NCI-H2029 (cell line): ENCODE results near the gene TXNDC15.

Experiments used
- DNase-seq: peaks from one replicate; lab custom pipeline; 2025; lab: John Stamatoyannopoulos, UW

TXNDC15 gene

DNA sequence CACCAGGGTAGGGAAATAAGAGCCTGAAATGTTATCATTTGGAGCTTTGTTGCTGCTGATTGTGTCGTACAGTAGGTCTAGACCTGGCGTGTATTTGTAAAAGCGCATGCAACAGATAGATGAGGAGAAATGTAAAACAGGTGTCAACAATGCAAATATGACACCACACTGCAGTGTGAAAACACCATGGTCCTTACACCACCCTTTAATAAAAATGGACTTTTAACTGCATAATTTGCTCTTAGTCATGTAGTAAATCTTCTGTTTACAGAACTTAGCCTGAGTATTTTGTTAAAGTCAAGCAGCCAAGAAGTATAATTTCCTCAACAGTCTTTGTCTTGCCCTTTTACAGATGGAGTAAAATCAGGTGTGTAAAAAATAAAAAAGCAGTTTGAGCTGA lies 44.7 kb downstream of the TXNDC15 start:
- DNase-seq = no peak

DNA sequence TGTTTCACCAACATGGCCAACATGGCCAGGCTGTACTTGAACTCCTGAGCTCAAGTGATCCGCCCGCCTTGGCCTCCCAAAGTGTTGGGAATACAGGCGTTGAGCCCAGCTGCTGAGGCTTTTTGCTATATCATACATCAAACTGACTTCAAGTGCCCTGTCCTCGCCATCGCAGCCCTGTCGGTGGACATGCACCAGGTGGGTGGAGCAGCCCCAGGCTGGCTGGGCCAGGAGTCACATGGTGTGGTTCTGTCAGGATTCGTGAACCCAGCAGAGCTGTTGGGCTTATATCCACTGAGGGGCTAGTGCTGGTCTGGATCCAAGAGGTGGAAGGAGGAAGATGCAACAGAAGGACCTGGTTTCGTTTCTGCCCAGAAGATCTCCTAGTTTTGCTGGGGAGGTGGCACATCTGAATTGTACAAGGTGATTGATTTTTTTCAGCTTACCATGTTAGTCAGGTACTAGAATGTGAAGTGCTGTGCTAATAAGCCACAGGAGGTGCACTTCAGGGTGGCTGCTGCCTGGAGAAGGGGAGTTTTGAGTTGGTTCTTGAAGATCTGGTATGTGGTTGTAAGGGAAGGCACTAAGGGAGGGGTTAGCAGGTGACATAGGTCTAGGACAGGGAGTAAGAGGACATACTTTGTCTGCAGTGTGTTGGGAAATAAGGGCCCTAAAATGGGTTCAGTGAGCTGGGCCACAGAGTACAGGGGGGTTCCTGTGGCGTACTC lies 46.8 kb downstream of the TXNDC15 start:
- DNase-seq = no peak

DNA sequence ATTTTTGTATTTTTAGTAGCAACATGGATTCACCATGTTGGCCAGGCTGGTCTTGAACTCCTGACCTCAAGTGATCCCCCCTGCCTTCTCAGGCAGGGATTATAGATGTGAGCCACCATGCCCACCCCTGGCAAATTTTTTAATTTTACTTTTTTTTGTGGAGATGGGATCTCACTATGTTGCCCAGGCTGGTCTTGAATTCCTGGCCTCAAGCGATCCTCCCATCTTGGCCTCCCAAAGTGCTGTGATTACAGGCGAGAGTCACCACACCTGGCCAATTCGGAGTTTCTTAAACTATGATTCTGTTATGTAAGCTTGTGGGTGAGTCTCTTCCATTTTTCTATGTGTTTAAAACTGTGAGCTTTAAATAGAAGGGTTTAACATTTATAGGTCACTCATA lies 58.3 kb downstream of the TXNDC15 start:
- DNase-seq = no peak

DNA sequence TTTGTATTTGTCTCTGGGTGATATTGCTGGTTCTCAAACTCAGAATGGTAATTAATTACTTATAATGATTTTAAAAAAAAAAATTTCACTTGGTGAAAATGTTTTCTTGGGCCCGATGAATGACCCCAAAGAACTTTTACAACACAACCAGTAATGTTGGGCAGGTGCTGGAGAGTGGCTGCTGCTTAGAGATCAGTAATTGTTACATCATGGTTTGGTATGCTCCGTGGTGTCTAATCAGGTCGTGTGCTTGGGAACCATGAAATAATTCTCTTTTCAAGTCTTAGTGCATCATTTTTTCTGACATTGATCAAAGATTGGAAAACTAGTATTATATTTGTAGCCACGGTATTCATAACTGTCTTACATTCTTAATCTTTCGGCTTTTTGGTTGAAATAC lies 60.0 kb downstream of the TXNDC15 start:
- no peak for DNase-seq

DNA sequence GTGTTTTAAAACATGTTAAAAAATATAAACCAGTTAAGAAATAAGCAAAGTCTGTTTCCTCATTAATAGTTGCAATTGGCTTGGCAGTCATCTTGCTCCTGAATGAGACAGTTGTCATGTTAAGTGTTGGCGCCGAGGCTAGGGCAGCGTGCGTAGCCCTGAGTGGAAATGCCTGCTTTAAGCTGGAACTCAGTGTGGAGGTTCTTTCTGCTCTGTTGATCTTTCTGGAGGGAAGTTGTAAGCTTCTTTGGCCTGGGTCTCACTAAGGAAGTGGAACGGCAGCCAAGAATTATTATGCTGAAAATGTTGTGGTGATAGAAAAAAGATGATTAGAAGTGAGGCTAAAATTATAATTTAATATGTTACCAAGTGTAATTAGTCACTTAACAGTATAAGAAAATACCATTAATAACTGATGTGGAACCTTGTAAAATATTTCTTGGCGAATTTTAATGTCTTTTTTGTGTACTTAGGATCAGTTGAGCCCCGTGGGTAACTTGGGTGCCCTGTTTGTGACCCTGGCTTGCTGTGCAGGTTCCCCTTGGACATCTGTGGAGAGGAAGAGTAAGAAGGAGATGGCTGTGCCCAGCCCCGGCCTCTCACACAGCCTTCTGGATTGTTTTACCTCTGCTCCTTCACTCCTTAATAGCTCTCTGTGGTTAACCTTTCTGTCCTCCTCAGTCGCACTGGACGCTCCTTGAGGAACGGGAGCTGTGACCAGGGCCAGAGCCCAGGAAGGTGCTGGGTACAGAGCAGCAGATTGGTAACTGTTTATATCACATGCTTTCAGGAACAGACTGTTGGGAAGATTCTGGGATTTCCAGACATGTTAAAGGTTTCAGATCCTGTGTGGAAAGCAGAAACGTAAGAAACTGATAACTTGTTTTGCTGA lies 61.8 kb downstream of the TXNDC15 start:
- no peak for DNase-seq

DNA sequence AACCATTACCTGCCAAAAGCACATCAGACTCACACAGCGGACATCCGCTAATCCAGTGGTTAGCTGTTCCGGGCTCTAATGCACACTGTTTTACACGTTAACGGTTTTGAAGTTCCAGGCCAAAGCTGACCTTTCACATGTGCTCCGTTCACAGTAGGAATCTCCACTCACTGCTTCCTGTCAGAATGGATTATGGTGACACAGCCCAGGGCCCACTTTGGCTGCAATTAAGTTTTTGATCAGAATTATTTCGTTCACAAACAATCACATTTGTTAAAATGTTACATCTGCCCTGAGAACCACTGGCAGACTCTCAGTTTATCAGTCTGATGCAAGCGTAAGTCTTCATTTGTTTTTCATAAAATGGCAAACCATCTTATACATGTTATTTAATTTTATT lies 63.4 kb downstream of the TXNDC15 start:
- DNase-seq = no peak

DNA sequence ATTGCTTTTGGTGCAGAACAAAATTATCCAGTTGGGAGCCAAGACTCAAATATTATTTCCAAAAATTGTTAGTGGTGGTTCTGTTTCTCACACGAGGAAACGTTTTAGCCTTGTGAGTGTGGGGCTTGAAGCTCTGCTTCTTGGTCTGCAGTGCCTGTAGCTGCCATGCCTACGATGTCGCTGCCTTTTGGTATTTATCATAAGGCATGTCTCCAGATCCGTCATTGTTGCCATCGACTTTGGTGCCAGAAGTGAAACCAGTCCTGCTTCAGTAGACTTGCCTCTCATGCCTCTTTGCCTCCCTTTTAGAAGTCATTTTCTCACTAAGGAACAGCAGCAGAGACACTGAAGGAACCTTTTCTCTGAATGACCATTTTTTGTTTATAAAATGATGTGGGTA lies 63.9 kb downstream of the TXNDC15 start:
- DNase-seq = no peak

DNA sequence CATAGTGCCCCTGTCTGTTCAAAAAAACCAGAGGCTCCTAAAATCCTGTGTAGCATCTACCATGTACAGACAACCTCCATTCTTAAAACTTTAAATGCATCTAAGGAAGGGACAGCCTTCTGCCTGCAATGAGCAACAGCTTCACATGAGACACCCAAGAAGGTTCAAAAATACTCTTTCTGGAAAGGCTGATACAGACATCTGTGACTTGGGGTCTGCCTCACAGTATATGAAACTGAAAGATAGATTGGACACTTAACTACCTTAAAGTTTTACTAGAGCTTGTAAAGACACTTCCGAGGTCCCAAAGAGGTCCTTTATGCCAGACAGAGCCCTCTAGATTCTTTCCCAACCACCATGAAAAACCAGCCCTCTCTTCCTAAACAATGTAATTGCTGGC lies 65.3 kb downstream of the TXNDC15 start:
- no peak for DNase-seq

DNA sequence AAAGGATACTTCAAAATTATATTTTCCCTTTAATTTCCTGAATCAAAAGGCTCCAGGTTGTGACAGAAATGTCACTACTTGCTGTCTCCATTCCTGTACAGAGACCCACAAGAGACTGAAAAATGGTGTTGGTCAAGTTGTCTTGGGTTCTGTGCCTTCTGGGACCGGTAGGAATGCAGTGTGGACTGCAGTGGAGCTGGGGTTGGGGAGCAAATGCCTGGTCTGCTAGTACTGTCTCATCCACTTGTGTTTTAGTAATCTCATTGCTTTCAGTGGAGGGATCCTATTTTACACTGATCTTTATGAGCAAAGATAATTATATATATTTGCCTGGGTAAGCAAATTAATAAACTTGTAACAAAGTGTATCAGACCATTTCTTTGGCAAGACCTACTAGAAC lies 69.4 kb downstream of the TXNDC15 start:
- DNase-seq = no peak

DNA sequence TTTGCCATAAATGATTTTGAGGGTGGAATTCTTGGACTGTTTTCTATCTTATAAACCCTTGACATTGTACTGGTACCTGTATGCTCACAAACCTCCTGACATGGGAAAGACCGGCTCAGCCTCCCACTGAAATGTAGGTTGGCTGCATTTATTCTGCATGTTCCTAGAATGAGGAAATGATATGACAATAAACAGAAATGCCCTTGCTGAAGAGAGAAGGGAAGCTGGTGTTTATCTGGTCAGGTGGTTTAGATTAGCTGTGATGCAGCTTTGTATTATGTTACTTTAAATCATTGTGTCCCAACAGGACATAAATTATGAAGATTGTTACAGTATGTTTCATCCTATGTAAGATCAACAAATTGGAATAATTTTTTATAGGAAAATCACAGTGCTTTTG lies 70.5 kb downstream of the TXNDC15 start:
- DNase-seq = no peak

DNA sequence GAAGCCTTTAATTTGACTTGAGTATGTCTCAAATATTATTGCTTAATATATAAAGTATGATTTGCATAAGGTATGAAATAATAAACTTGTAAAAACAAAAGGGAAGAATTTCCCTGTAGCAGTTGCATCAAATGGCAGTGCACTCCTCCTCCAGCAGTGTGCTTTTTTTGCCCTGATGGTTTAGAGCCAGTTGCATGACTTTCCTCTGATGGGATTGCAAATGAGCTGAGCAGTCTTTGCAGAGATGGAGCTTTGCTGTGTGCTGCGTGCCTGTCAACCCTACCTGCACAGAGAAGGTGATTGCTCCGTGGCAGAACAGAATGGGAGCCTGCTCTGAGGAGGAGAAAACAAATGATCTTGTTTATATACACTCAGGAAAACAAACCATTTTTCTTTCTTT lies 70.9 kb downstream of the TXNDC15 start:
- no peak for DNase-seq

DNA sequence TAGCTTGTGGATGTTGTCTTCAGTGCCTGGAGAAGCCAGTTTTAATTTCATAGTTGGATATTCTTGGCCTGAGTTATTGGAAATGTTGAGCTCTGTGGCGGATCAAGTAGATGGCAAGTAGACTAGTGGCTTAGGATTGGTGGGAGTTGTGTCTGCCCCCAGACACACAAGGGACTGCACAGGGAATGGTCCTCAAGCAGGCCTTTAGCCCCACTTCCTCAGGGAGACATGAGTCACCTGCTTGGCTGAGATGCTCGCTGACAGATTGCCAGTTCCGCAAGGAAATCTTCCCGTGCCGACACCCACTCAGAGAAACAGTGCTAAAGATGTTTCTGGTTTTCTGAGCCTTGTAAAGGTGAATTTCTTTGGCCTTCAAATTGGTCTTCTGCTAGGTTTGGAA lies 74.7 kb downstream of the TXNDC15 start:
- no peak for DNase-seq

DNA sequence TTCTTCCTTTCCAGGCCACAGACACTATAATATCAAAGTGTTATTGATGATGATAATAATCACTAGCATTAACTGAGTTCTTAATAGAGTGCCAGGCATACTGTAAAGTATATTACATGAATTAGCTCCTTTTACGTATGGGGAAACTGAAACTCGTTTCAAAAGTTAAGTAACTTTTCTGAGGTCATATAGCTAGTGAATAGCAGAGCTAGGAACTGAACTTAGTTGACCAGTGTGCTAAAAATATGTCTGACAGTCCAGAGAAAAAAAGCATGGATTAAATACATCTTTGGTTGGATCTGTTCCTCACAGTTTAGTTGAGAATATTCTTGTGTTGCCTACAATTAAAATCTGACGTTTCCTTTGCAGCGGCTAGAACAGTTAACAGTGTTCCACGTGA lies 75.1 kb downstream of the TXNDC15 start:
- DNase-seq = no peak
